K562 (cell line): Measurements from ENCODE around the gene CTCF. TPM values are rescaled to one million over a fixed set of nuclear protein-coding genes. Genes with fewer than 3 reads are reported as not detected.

ENCODE experiments used
- ATAC-seq: fragments of 200-7000 bp; cut with Tn5 transposase; 3 replicates; pipeline ENCODE4 v1.9.1; 2020; ENCODE audit warnings: moderate library complexity
- BruUV-seq: library from RNA; stranded (reverse); fragments of 400-500 nt; replicated peaks from 2 replicates; lab custom pipeline; 2021; lab: Mats Ljungman, UMichigan
- CTCF ChIA-PET: fragments of 300-600 bp; formaldehyde crosslinking; extraction: SDS; loops from one replicate; lab custom pipeline; 2021; ENCODE audit warnings: low intra/inter-chr PET ratio; lab: Yijun Ruan, JAX
- POLR2A ChIA-PET: fragments of 300-600, 350-650 bp; sonication (Branson Sonifier 250); formaldehyde crosslinking; extraction: SDS; loops from one replicate; lab custom pipeline; 2021; ENCODE audit warnings: antibody characterized with exemption, inconsistent platforms; lab: Yijun Ruan, JAX
- DNase-seq, 4 experiments: peaks; one replicate each; pipeline versions ENCODE4 v3.0.0 to v3.0.0-alpha.2; 2011 to 2018; ENCODE audit warnings: low spot score in 3 of 4, mixed read lengths in 3 of 4; ENCODE audit errors: extremely low read depth in 1 of 4
- FAIRE-seq: peaks from 2 replicates; lab custom pipeline; 2011; peaks lifted over from hg19 to GRCh38; lab: Jason Lieb, UNC
- H2AFZ ChIP-seq: 2 replicates; pipeline ENCODE4 v1.6.0; 2011; ENCODE audit warnings: low read depth, low read length, control low read depth, inconsistent platforms
- H3K27ac ChIP-seq: fragments of 200-600 bp; 3 replicates; pipeline ENCODE4 v1.8.0; 2011; ENCODE audit warnings: low read depth, mild to moderate bottlenecking, control low read depth, inconsistent platforms, low read length, moderate library complexity, mixed read lengths; ENCODE audit errors: extremely low read depth
- H3K27me3 ChIP-seq, 2 experiments: fragments of 300-600 bp in 1 of 2; 2 replicates in 1 of 2; 3 replicates in 1 of 2; pipeline versions ENCODE4 v1.6.0 to v1.8.0; 2011; ENCODE audit warnings: inconsistent platforms in 2 of 2, low read length in 2 of 2, mild to moderate bottlenecking in 1 of 2, mixed read lengths in 1 of 2, moderate library complexity in 1 of 2; ENCODE audit not compliant: control insufficient read depth in 2 of 2, insufficient read depth in 2 of 2
- H3K36me3 ChIP-seq: fragments of 300-600 bp; 3 replicates; pipeline ENCODE4 v1.8.0; 2011; ENCODE audit warnings: mild to moderate bottlenecking, low read length, inconsistent platforms; ENCODE audit not compliant: control insufficient read depth, insufficient read depth
- H3K4me1 ChIP-seq, 2 experiments: fragments of 200-600 bp in 1 of 2; replicated peaks in 1 of 2; 2 replicates in 1 of 2; 3 replicates in 1 of 2; pipeline versions ENCODE4 v1.5.1 to v1.8.0; 2011; ENCODE audit warnings: inconsistent platforms in 2 of 2, low read length in 2 of 2, mild to moderate bottlenecking in 1 of 2, mixed read lengths in 1 of 2, moderate library complexity in 1 of 2; ENCODE audit not compliant: control insufficient read depth in 2 of 2, insufficient read depth in 2 of 2
- H3K4me2 ChIP-seq: 2 replicates; pipeline ENCODE4 v1.6.1; 2011; ENCODE audit warnings: low read length, control low read depth, inconsistent platforms, mixed read lengths; ENCODE audit not compliant: insufficient read depth
- H3K4me3 ChIP-seq: fragments of 200-600 bp; sonication (generic), shearing (Covaris generic); 2 replicates; pipeline ENCODE4 v1.5.1; 2016; ENCODE audit warnings: control low read depth, inconsistent platforms
- H3K79me2 ChIP-seq: fragments of 200-600 bp; 3 replicates; pipeline ENCODE4 v1.8.0; 2011; ENCODE audit warnings: low read length, inconsistent platforms; ENCODE audit not compliant: control insufficient read depth, insufficient read depth
- H3K9ac ChIP-seq, 2 experiments: 2 replicates each; pipeline versions ENCODE4 v1.6.0 to v1.6.1; 2011; ENCODE audit warnings: low read depth in 2 of 2, low read length in 2 of 2, control low read depth in 1 of 2, inconsistent platforms in 1 of 2, mild to moderate bottlenecking in 1 of 2, mixed read lengths in 1 of 2; ENCODE audit not compliant: insufficient read depth in 1 of 2
- H3K9me1 ChIP-seq: one replicate; pipeline ENCODE4 v1.6.0; 2011; ENCODE audit warnings: inconsistent platforms, mild to moderate bottlenecking, low read length, moderate library complexity; ENCODE audit not compliant: control insufficient read depth, insufficient read depth
- H3K9me3 ChIP-seq: replicated peaks from 2 replicates; pipeline ENCODE4 v1.5.1; 2011; ENCODE audit warnings: low read depth, low read length, inconsistent platforms; ENCODE audit not compliant: control insufficient read depth, insufficient read depth
- H4K20me1 ChIP-seq: replicated peaks from 2 replicates; pipeline ENCODE4 v1.6.1; 2011; ENCODE audit warnings: low read length, inconsistent platforms, mixed read lengths; ENCODE audit not compliant: control insufficient read depth, insufficient read depth
- GATA2 ChIP-seq: sonication (generic); formaldehyde crosslinking; IDR thresholded peaks from 2 replicates; pipeline ENCODE4 v1.4.0; 2020; ENCODE audit warnings: mild to moderate bottlenecking, missing genetic modification reagents
- NCOR1 ChIP-seq: fragments of 450-650 bp; IDR thresholded peaks from 2 replicates; pipeline ENCODE4 v1.6.1; 2016; ENCODE audit warnings: mild to moderate bottlenecking, moderate library complexity
- NUFIP1 ChIP-seq: fragments of 450-650 bp; IDR thresholded peaks from 2 replicates; pipeline ENCODE4 v1.6.1; 2018; ENCODE audit not compliant: partially characterized antibody
- PHB2 ChIP-seq: fragments of 450-650 bp; IDR thresholded peaks from 2 replicates; pipeline ENCODE4 v1.6.1; 2017; ENCODE audit warnings: low read depth
- POU5F1 ChIP-seq: fragments of 150-350 bp; IDR thresholded peaks from 2 replicates; pipeline ENCODE4 v1.6.1; 2014; ENCODE audit warnings: borderline replicate concordance, low read length, low read depth, mild to moderate bottlenecking; ENCODE audit not compliant: partially characterized antibody
- ZKSCAN1 ChIP-seq: fragments of 150-350 bp; IDR thresholded peaks from 2 replicates; pipeline ENCODE4 v1.6.1; 2016; ENCODE audit warnings: low read depth, low read length
- ZNF384 ChIP-seq: IDR thresholded peaks from 2 replicates; pipeline ENCODE4 v1.6.1; 2012; ENCODE audit warnings: low read depth, low read length, improper control_type of control experiment
- ZNF699 ChIP-seq: fragments of 250-450 bp; sonication (Bioruptor Pico); IDR thresholded peaks from 2 replicates; pipeline ENCODE4 v1.8.0; 2021; ENCODE audit warnings: mild to moderate bottlenecking, moderate library complexity; ENCODE audit not compliant: insufficient replicate concordance
- WGBS: fragments of 100-300 bp; shearing (Covaris generic); methylation state at CpG from one replicate; pipeline ENCODE4 v1.1.6; 2016; ENCODE audit warnings: low coverage, mixed read lengths; ENCODE audit not compliant: insufficient coverage; ENCODE audit errors: missing lambda C conversion rate; 5-methylcytosine and 5-hydroxymethylcytosine counted together
- in situ Hi-C: fragments of 300-500 bp; cut with MboI; formaldehyde crosslinking; loops from 4 replicates; pipeline ENCODE4 v1.15.0; 2018; ENCODE audit warnings: inconsistent platforms, mixed read lengths
- intact Hi-C: fragments of 100-400 bp; cut with micrococcal nuclease; formaldehyde crosslinking; loops from 2 replicates; pipeline ENCODE4 v1.14.2; 2022
- polyA plus RNA-seq, 8 experiments: library from polyadenylated mRNA; depleted of rRNA in 4 of 8; stranded (reverse) in 5 of 8; unstranded in 3 of 8; fragments of >200 nt; fragmentation: Nextera tagmentation in 2 of 8; fragmentation: Illumina TruSeq in 1 of 8; extraction: Ambion mirVana in 2 of 8; extraction: Trizol in 1 of 8; gene quantifications; 2 replicates each; pipeline versions ENCODE4 v1.2.1 to v1.2.3, GENCODE V29; 2011 to 2014; ENCODE audit warnings: inconsistent platforms in 1 of 8, missing spikeins in 1 of 8
- total RNA-seq, 7 experiments: library from RNA; depleted of rRNA in 6 of 7; stranded (reverse); fragments of >200 nt in 6 of 7; fragmentation: Illumina TruSeq in 2 of 7; extraction: Trizol in 2 of 7; gene quantifications; 2 replicates each; pipeline versions ENCODE4 v1.2.1 to v1.2.3, GENCODE V29; 2011 to 2021; ENCODE audit warnings: low replicate concordance in 1 of 7
- TF ChIP-seq, protein P1 (sequence below): sonication (generic); formaldehyde crosslinking; IDR thresholded peaks from 2 replicates; pipeline ENCODE4 v1.8.0; 2022; ENCODE audit warnings: missing genetic modification reagents, mild to moderate bottlenecking, borderline replicate concordance
- TF ChIP-seq, protein P2 (sequence below): sonication (generic); formaldehyde crosslinking; IDR thresholded peaks from 2 replicates; pipeline ENCODE4 v1.8.1; 2022; ENCODE audit warnings: missing genetic modification reagents
- TF ChIP-seq, protein P3 (sequence below), 3 experiments: fragments of 200-800 bp in 1 of 3; sonication (Bioruptor generic) in 1 of 3; sonication (generic) in 1 of 3; formaldehyde crosslinking in 1 of 3; IDR thresholded peaks; 2 replicates each; pipeline versions ENCODE4 v1.6.1 to v1.8.0; 2016 to 2022; ENCODE audit warnings: mild to moderate bottlenecking in 2 of 3, missing compliant biosample characterization in 2 of 3, missing genetic modification characterization in 2 of 3, missing genetic modification reagents in 1 of 3

Gene CTCF
- total and polyA plus RNA-seq, 9 of the 15 experiments (the other 6 are each of a cell fraction or from before 2014, with no cell fraction given) = 7.8 to 49.2 (median 33.9) TPM

DNA sequence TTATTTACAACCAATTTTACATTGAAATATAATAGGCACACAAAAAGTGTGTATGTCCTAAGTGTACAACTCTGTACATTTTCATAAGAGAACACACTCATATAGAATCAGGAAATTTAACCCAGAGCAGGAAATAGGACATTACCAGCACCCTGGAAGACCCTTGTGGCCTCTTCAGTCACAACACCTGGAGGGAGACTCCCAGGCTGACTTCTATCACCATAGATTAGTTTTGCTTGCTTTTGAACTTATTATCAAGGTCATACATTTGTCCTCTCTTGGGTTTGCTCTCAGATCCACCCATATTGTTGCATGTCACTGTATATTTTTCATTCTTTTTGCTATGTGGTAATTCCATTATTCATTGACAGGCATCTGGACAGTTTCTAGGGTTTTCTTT lies 27.9 kb upstream of the CTCF start:
- no peak overlapping the region for H3K4me3 ChIP-seq
- intact Hi-C loops (no loop called here), in situ Hi-C loops (no loop called here)
- H4K20me1 ChIP-seq = peaks cover 7% of the 10 kb centered on the region
- TF ChIP-seq GATA2 (CRISPR knock-in tag) = no peak
- 0 out of 2 replicates have a peak, but pooled peaks have one; percentile 32 for TF ChIP-seq ZNF384
- H3K27ac ChIP-seq = no peak overlapping the region
- H3K4me2 ChIP-seq = no peak overlapping the region
- H3K27me3 ChIP-seq = no peaks in the 10 kb centered on the region
- POLR2A ChIA-PET = no interaction called here
- H3K4me1 ChIP-seq = peaks cover 13 to 48% of the 10 kb centered on the region in 2 experiments
- BruUV-seq = no TSS peak
- H3K79me2 ChIP-seq = peaks cover 14% of the 10 kb centered on the region
- no peaks in the 10 kb centered on the region for H3K36me3 ChIP-seq
- DNase-seq (peak in 1 of 4 experiments; percentile 28), FAIRE-seq (no peak), ATAC-seq (peak; percentile 28)
- CTCF ChIA-PET = no interaction called here
- no peaks in the 10 kb centered on the region for H3K9me3 ChIP-seq
- no peak overlapping the region for H3K9ac ChIP-seq
- no peaks in the 10 kb centered on the region for H3K9me1 ChIP-seq
- no peak overlapping the region for H2AFZ ChIP-seq

DNA sequence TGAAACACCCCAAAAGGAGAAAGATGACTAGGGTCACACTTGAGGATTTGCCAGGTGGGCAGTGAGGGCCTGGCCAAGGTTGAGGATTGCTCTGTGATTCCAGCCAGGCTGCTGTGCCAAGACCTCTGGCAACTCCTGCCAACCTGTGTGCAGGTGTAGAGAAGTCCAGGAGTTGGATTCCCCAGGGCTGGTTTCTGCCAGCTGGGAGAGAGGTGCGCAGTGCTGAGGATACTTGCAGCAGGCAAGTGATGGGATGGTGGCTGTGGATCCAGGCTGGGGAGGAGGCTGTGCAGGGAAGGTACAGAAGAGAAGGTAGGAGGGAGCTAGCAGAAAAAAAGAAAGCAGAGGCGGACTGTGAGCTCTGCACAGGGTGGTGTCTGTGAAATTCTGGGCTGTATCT lies 27.1 kb upstream of the CTCF start:
- 100% methylated on average over 1 of the region's 2 CpGs for WGBS
- Histone ChIP-seq H3K9me3 (no peaks in the 10 kb centered on the region), H3K27me3 (no peaks in the 10 kb centered on the region), H3K9ac (peak overlapping the region in 1 of 2 experiments; percentile 66; a peak in 2 of 4 replicates), H3K9me1 (no peaks in the 10 kb centered on the region), H3K4me1 (peaks cover 5 to 45% of the 10 kb centered on the region in 2 experiments; a peak in 3 of 5 replicates), H3K4me2 (no peak overlapping the region), H3K4me3 (no peak overlapping the region), H3K79me2 (peaks cover 6% of the 10 kb centered on the region; the same call in 2 of the 3 replicates), H3K36me3 (peaks cover 5% of the 10 kb centered on the region; the same call in 1 of the 3 replicates), H2AFZ (no peak overlapping the region), H3K27ac (no peak overlapping the region), H4K20me1 (peaks cover 7% of the 10 kb centered on the region)
- in situ Hi-C loops (loop anchor here (5.0 kb wide), 1 partner anchor 107 kb away; no protein-coding TSS in a partner anchor), intact Hi-C loops (no loop called here)
- DNase-seq (no peak), FAIRE-seq (no peak), ATAC-seq (no peak)
- CTCF ChIA-PET = no interaction called here
- POLR2A ChIA-PET = no interaction called here
- BruUV-seq = no TSS peak
- no peak for TF ChIP-seq POU5F1
- TF ChIP-seq, protein P1, sequence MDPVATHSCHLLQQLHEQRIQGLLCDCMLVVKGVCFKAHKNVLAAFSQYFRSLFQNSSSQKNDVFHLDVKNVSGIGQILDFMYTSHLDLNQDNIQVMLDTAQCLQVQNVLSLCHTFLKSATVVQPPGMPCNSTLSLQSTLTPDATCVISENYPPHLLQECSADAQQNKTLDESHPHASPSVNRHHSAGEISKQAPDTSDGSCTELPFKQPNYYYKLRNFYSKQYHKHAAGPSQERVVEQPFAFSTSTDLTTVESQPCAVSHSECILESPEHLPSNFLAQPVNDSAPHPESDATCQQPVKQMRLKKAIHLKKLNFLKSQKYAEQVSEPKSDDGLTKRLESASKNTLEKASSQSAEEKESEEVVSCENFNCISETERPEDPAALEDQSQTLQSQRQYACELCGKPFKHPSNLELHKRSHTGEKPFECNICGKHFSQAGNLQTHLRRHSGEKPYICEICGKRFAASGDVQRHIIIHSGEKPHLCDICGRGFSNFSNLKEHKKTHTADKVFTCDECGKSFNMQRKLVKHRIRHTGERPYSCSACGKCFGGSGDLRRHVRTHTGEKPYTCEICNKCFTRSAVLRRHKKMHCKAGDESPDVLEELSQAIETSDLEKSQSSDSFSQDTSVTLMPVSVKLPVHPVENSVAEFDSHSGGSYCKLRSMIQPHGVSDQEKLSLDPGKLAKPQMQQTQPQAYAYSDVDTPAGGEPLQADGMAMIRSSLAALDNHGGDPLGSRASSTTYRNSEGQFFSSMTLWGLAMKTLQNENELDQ (CRISPR knock-in tag) = no peak
- TF ChIP-seq, protein P2, sequence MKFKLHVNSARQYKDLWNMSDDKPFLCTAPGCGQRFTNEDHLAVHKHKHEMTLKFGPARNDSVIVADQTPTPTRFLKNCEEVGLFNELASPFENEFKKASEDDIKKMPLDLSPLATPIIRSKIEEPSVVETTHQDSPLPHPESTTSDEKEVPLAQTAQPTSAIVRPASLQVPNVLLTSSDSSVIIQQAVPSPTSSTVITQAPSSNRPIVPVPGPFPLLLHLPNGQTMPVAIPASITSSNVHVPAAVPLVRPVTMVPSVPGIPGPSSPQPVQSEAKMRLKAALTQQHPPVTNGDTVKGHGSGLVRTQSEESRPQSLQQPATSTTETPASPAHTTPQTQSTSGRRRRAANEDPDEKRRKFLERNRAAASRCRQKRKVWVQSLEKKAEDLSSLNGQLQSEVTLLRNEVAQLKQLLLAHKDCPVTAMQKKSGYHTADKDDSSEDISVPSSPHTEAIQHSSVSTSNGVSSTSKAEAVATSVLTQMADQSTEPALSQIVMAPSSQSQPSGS (CRISPR knock-in tag) = no peak
- TF ChIP-seq ZKSCAN1 = no peak
- no peak for TF ChIP-seq ZNF699
- no peak for TF ChIP-seq NCOR1
- TF ChIP-seq, protein P3, sequence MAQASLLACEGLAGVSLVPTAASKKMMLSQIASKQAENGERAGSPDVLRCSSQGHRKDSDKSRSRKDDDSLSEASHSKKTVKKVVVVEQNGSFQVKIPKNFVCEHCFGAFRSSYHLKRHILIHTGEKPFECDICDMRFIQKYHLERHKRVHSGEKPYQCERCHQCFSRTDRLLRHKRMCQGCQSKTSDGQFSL (CRISPR knock-in tag; IDR thresholded peaks at IDR 0.05) = no peak
- TF ChIP-seq, protein P3 (tag; IDR thresholded peaks at IDR 0.05) = no peak
- TF ChIP-seq PHB2 = no peak
- TF ChIP-seq NUFIP1 = no peak
